HL-60/S4 treated with phorbol 12-myristate 13-acetate at 8.2 ng/mL for 4 days and 3 days (cell line): ENCODE data around the gene SMARCA2.

Experiments used
- in situ Hi-C: fragments of 300-500 bp; cut with MboI; formaldehyde crosslinking; loops from 2 replicates; pipeline ENCODE4 v1.15.0; 2022; ENCODE audit warnings: low sequenced_read_pairs

Gene SMARCA2

GRCh38 chr9:2086971-2087370, 71.8 kb downstream of the SMARCA2 start:
- in situ Hi-C loops = no loop called here

- in situ Hi-C loops = no loop called here
These were observed 72.6 kb downstream of the SMARCA2 start for GRCh38 chr9:2087500-2088313.

GRCh38 chr9:2093920-2094597, 78.9 kb downstream of the SMARCA2 start:
- in situ Hi-C loops = no loop called here

GRCh38 chr9:2096376-2096970, 81.3 kb downstream of the SMARCA2 start:
- in situ Hi-C loops = no loop called here

GRCh38 chr9:2106666-2107065, 91.5 kb downstream of the SMARCA2 start:
- in situ Hi-C loops = no loop called here

GRCh38 chr9:2107906-2108451, 92.8 kb downstream of the SMARCA2 start:
- in situ Hi-C loops = no loop called here

- in situ Hi-C loops = no loop called here
These were observed 94.0 kb downstream of the SMARCA2 start for GRCh38 chr9:2109069-2109650.

- in situ Hi-C loops = no loop called here
These were observed 94.9 kb downstream of the SMARCA2 start for GRCh38 chr9:2110036-2110435.

GRCh38 chr9:2116073-2116472, 100.9 kb downstream of the SMARCA2 start:
- in situ Hi-C loops = no loop called here

GRCh38 chr9:2117527-2117926, 102.4 kb downstream of the SMARCA2 start:
- in situ Hi-C loops = no loop called here

GRCh38 chr9:2119566-2119965, 104.4 kb downstream of the SMARCA2 start:
- in situ Hi-C loops = no loop called here

- in situ Hi-C loops = no loop called here
These were observed 106.0 kb downstream of the SMARCA2 start for GRCh38 chr9:2120926-2121689.

- in situ Hi-C loops = no loop called here
These were observed 107.2 kb downstream of the SMARCA2 start for GRCh38 chr9:2122299-2122698.

GRCh38 chr9:2125906-2126305, 110.8 kb downstream of the SMARCA2 start:
- in situ Hi-C loops = loop anchor here (25.0 kb wide), 1 partner anchor 611 kb away; no protein-coding TSS in a partner anchor

GRCh38 chr9:2126331-2126803, 111.2 kb downstream of the SMARCA2 start:
- in situ Hi-C loops = loop anchor here (25.0 kb wide), 1 partner anchor 611 kb away; no protein-coding TSS in a partner anchor

GRCh38 chr9:2127486-2127885, 112.3 kb downstream of the SMARCA2 start:
- in situ Hi-C loops = loop anchor here (25.0 kb wide), 1 partner anchor 610 kb away; no protein-coding TSS in a partner anchor

- in situ Hi-C loops = loop anchor here (25.0 kb wide), 1 partner anchor 609 kb away; no protein-coding TSS in a partner anchor
These were observed 113.0 kb downstream of the SMARCA2 start for GRCh38 chr9:2128141-2128540.

GRCh38 chr9:2128618-2129017, 113.5 kb downstream of the SMARCA2 start:
- in situ Hi-C loops = loop anchor here (25.0 kb wide), 1 partner anchor 609 kb away; no protein-coding TSS in a partner anchor

- in situ Hi-C loops = loop anchor here (25.0 kb wide), 1 partner anchor 606 kb away; no protein-coding TSS in a partner anchor
These were observed 115.8 kb downstream of the SMARCA2 start for GRCh38 chr9:2130941-2131340.
